Measurements from ENCODE around the gene TRAF5. TPM values are rescaled to one million over a fixed set of nuclear protein-coding genes. Genes with fewer than 3 reads are reported as not detected.
A peak's percentile ranks its signal among the peaks of the same experiment; 100 is the strongest.

TRAF5 gene
- total RNA-seq, 1 donor from 2014 or later: 4.5 TPM

GRCh38 chr1:211285196-211285595 is 41.4 kb upstream of the TRAF5 start:
- no peak overlapping the region for H3K27ac Mint-ChIP-seq
- H3K36me3 Mint-ChIP-seq (ENCODE audit: insufficient read depth): peaks cover 18% of the 10 kb centered on the region
- H3K4me1 Mint-ChIP-seq (ENCODE audit: low read depth): no peaks in the 10 kb centered on the region
- DNase-seq (ENCODE audit: low spot score, unreplicated experiment): no peak
- no peaks in the 10 kb centered on the region for H3K27me3 Mint-ChIP-seq
- H3K4me3 Mint-ChIP-seq (ENCODE audit: low read depth): no peak overlapping the region
- TF ChIP-seq CTCF (IDR thresholded peaks at IDR 0.05; ENCODE audit: unreplicated experiment): no peak
- H3K9me3 Mint-ChIP-seq (ENCODE audit: low read depth): no peaks in the 10 kb centered on the region

- no peaks in the 10 kb centered on the region for H3K27me3 Mint-ChIP-seq
- H3K4me1 Mint-ChIP-seq (ENCODE audit: low read depth): no peaks in the 10 kb centered on the region
- no peak for TF ChIP-seq CTCF (IDR thresholded peaks at IDR 0.05; ENCODE audit: unreplicated experiment)
- peaks cover 22% of the 10 kb centered on the region for H3K36me3 Mint-ChIP-seq (ENCODE audit: insufficient read depth)
- no peaks in the 10 kb centered on the region for H3K9me3 Mint-ChIP-seq (ENCODE audit: low read depth)
- DNase-seq (ENCODE audit: low spot score, unreplicated experiment): no peak
- H3K27ac Mint-ChIP-seq: peak overlapping the region; percentile 67
- no peak overlapping the region for H3K4me3 Mint-ChIP-seq (ENCODE audit: low read depth)
Measured at GRCh38 chr1:211287218-211287617, 39.4 kb upstream of the TRAF5 start.

GRCh38 chr1:211292411-211292810 is 34.2 kb upstream of the TRAF5 start:
- DNase-seq (ENCODE audit: low spot score, unreplicated experiment): no peak
- Mint-ChIP-seq H3K36me3 (ENCODE audit: insufficient read depth) (peaks cover 23% of the 10 kb centered on the region), H3K4me1 (ENCODE audit: low read depth) (no peaks in the 10 kb centered on the region), H3K9me3 (ENCODE audit: low read depth) (no peaks in the 10 kb centered on the region), H3K27me3 (no peaks in the 10 kb centered on the region), H3K4me3 (ENCODE audit: low read depth) (no peak overlapping the region), H3K27ac (no peak overlapping the region)
- no peak for TF ChIP-seq CTCF (IDR thresholded peaks at IDR 0.05; ENCODE audit: unreplicated experiment)

- peaks cover 36% of the 10 kb centered on the region for H3K36me3 Mint-ChIP-seq (ENCODE audit: insufficient read depth)
- H3K4me1 Mint-ChIP-seq (ENCODE audit: low read depth): no peaks in the 10 kb centered on the region
- H3K4me3 Mint-ChIP-seq (ENCODE audit: low read depth): no peak overlapping the region
- H3K27ac Mint-ChIP-seq: no peak overlapping the region
- no peak for DNase-seq (ENCODE audit: low spot score, unreplicated experiment)
- no peak for TF ChIP-seq CTCF (IDR thresholded peaks at IDR 0.05; ENCODE audit: unreplicated experiment)
- no peaks in the 10 kb centered on the region for H3K27me3 Mint-ChIP-seq
- H3K9me3 Mint-ChIP-seq (ENCODE audit: low read depth): no peaks in the 10 kb centered on the region
Measured at GRCh38 chr1:211296396-211296795, 30.2 kb upstream of the TRAF5 start.

- Mint-ChIP-seq H3K27ac (no peak overlapping the region), H3K36me3 (ENCODE audit: insufficient read depth) (peaks cover 21% of the 10 kb centered on the region)
Measured at GRCh38 chr1:211305044-211305443, 21.6 kb upstream of the TRAF5 start.

More at GRCh38 chr1:211305044-211305443, 21.6 kb upstream of the TRAF5 start:
- TF ChIP-seq CTCF (IDR thresholded peaks at IDR 0.05; ENCODE audit: unreplicated experiment): no peak
- Mint-ChIP-seq H3K27me3 (no peaks in the 10 kb centered on the region), H3K4me3 (ENCODE audit: low read depth) (no peak overlapping the region), H3K9me3 (ENCODE audit: low read depth) (no peaks in the 10 kb centered on the region), H3K4me1 (ENCODE audit: low read depth) (no peaks in the 10 kb centered on the region)
- DNase-seq (ENCODE audit: low spot score, unreplicated experiment): no peak

All from progenitor cell of endocrine pancreas (in vitro differentiated cells).